Pons (tissue), 1 donor: ENCODE data around the gene GRM7.

Source experiments
- DNase-seq: peaks from one replicate; pipeline ENCODE4 v3.0.0-alpha.2; 2016; ENCODE audit warnings: low spot score

The GRM7 gene

GRCh38 chr3:7789324-7789723 is 928.4 kb downstream of the GRM7 start:
- DNase-seq = no peak

- DNase-seq = no peak
Measured at GRCh38 chr3:7790141-7790540, 929.2 kb downstream of the GRM7 start.
